Vagina (tissue), 2 donors: ENCODE results near the gene MYL5. TPM values are rescaled to one million over a fixed set of nuclear protein-coding genes. Genes with fewer than 3 reads are reported as not detected.

Source experiments
- DNase-seq, 2 donors: peaks; one replicate each; pipeline ENCODE4 v3.0.0-alpha.2; 2017; ENCODE audit errors: extremely low spot score in 2 of 2
- H3K27ac ChIP-seq: fragments of 200-600 bp; sonication (generic); one replicate; pipeline ENCODE4 v1.5.1; 2019
- H3K27me3 ChIP-seq: fragments of 200-600 bp; sonication (generic); one replicate; pipeline ENCODE4 v1.5.1; 2019
- H3K36me3 ChIP-seq, 2 donors: fragments of 200-600 bp; sonication (generic); one replicate each; pipeline ENCODE4 v1.5.1; 2017 to 2019
- H3K4me1 ChIP-seq: fragments of 200-600 bp; sonication (generic); one replicate; pipeline ENCODE4 v1.5.1; 2019
- H3K4me3 ChIP-seq, 2 donors: fragments of 200-600 bp; sonication (generic); 1 replicate in 1 of 2; 2 replicates in 1 of 2; pipeline ENCODE4 v1.5.1; 2016 to 2019
- H3K9me3 ChIP-seq: fragments of 200-600 bp; sonication (generic); one replicate; pipeline ENCODE4 v1.5.1; 2019
- POLR2A ChIP-seq, 2 donors: fragments of 450-650 bp; IDR thresholded peaks; one replicate each; pipeline ENCODE4 v1.6.1; 2017; ENCODE audit warnings: antibody characterized with exemption in 2 of 2, mild to moderate bottlenecking in 2 of 2, moderate library complexity in 2 of 2
- POLR2AphosphoS5 ChIP-seq, 2 donors: sonication (generic); formaldehyde crosslinking; IDR thresholded peaks; one replicate each; pipeline ENCODE4 v1.9.0; 2017; ENCODE audit warnings: antibody characterized with exemption in 2 of 2, mild to moderate bottlenecking in 2 of 2, low read depth in 1 of 2; ENCODE audit not compliant: insufficient read depth in 1 of 2
- intact Hi-C: fragments of 100-400 bp; cut with DNase I; formaldehyde crosslinking; loops from one replicate; pipeline ENCODE4 v1.15.1; 2023
- total RNA-seq: library from RNA; depleted of rRNA; stranded (reverse); fragments of >200 nt; gene quantifications from one replicate; pipeline ENCODE4 v1.2.3, GENCODE V29; 2016
- TF ChIP-seq, protein P1 (sequence below), 3 experiments: fragments of 450-650 bp in 2 of 3; fragments of 200-600 bp in 1 of 3; sonication (generic) in 1 of 3; IDR thresholded peaks; one replicate each; pipeline ENCODE4 v1.5.1; 2017 to 2019; ENCODE audit warnings: antibody characterized with exemption in 3 of 3, mild to moderate bottlenecking in 2 of 3, moderate library complexity in 2 of 3

MYL5 gene, protein sequence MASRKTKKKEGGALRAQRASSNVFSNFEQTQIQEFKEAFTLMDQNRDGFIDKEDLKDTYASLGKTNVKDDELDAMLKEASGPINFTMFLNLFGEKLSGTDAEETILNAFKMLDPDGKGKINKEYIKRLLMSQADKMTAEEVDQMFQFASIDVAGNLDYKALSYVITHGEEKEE
- total RNA-seq = 3.4 TPM

DNA sequence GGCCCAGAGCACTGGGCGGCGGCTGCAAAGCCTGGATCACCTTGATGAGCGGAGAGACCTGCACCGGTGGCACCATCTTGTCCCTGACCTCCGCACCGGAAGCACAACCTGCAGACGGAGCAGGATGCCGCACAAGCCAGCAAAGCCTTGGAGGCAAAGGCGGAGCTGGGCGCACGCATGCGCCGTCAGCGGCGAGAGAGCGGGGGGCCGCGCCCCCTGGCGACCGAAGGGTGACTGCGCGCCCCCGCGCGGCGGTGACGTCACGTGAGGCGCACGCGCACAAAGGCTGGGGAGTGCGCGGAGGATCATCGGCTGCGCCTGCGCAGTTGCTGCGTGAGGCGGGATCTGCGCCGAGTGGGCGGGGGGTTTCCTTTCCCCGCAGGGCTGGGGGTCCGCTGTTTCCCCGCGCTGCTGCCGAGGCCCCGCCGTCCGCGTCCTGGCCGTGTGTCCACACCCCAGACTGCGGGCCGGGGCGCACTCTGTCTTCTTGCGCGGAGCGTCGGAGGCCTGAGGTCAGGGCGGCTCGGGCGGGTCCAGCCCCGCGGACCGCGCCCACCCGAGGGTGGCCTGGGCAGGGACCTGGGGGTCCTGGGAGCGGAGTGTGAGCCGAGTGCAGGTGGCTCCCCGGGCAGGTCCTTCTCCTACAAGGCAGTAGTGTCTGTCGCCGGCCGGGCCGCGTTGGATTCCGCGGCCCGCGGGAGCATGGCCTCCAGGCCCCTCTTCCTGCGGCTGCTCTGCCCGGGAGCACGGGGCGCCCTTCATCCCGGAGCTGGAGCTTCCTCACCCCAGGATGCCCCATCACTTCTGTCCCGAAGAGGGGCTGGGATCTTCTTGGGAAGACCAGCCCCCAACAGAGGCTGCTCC is at the start of gene MYL5, which contains the start of gene ATP5ME:
TSS of gene MYL5 (plus strand) at position 371 of the 864 bp plus-strand sequence. CDS start 3,485 bp downstream, outside the sequence.
TSS of gene ATP5ME (minus strand) at position 105 of the 864 bp plus-strand sequence. CDS start at position 76, 29 bp downstream.
- Histone ChIP-seq H3K27me3 (no peaks in the 10 kb centered on the region), H3K27ac (peak within 1 kb of the TSS; percentile 96), H3K4me3 (peak within 1 kb of the TSS; percentile 89 to 93), H3K36me3 (peaks cover 0 to 23% of the 10 kb centered on the region in 2 donors), H3K9me3 (no peaks in the 10 kb centered on the region), H3K4me1 (peaks cover 33% of the 10 kb centered on the region)
- TF ChIP-seq POLR2AphosphoS5 (IDR thresholded peaks at IDR 0.05; ENCODE audit: insufficient read depth in 1 of 2, low read depth in 1 of 2) = peak; percentile 73 to 95
- peak in 1 of 2 donors; percentile 87 for TF ChIP-seq POLR2A (IDR thresholded peaks at IDR 0.05)
- TF ChIP-seq, protein P1, sequence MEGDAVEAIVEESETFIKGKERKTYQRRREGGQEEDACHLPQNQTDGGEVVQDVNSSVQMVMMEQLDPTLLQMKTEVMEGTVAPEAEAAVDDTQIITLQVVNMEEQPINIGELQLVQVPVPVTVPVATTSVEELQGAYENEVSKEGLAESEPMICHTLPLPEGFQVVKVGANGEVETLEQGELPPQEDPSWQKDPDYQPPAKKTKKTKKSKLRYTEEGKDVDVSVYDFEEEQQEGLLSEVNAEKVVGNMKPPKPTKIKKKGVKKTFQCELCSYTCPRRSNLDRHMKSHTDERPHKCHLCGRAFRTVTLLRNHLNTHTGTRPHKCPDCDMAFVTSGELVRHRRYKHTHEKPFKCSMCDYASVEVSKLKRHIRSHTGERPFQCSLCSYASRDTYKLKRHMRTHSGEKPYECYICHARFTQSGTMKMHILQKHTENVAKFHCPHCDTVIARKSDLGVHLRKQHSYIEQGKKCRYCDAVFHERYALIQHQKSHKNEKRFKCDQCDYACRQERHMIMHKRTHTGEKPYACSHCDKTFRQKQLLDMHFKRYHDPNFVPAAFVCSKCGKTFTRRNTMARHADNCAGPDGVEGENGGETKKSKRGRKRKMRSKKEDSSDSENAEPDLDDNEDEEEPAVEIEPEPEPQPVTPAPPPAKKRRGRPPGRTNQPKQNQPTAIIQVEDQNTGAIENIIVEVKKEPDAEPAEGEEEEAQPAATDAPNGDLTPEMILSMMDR (IDR thresholded peaks at IDR 0.05) = peak; percentile 67 to 80 (median 79)
- DNase-seq = peak in 1 of 2 donors; percentile 97
- intact Hi-C loops = loop anchor here (2.0 to 5.0 kb wide), 2 partner anchors 30 to 108 kb away; partner anchors contain the start of gene PCGF3

DNA sequence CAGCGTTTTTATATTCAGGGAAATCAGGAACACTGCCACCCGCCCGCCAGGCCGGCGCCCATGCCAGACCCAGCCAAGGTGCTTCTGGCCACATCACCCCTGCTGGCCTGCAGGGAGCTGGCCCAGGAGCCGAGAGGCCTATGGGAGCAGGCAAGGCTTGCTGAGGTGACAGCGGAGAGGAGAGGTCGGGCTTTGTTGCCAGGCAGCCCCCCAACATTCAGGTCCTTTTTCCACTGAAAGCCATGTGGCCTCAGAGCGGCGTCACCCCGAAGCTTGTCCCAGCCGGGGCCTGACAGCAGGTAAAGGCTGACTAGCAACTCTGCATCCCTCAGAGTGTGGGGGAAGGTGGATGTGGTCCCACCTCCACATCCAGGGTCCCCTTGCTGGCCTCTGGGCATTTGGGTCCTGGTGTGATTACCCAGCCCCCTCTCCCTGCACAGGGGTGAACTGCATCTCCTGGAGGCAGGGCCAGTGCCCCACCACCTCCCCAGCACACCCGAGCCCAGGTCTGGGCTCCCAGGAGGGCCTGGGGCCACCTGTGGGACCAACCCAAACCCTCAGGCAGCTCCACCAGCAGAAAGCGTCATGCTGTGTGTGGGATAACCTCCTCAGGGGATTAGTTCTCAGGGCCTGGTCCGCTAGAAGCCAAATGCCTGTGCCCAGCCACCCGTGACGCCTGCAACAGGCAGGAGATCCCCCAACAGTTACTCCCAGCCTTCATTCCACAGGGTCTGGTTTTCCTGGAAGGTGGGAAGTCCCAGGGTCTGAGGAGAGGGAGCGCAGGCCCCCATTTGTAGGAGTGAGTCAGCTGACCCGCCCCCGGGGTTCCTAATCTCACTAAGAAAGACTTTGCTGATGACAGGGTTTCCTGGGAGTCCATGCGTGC is 49.4 kb upstream of the MYL5 start, which contains the start of gene PDE6B:
TSS of gene PDE6B (plus strand) at position 869 of the 886 bp plus-strand sequence. CDS start 54 bp downstream, outside the sequence.
- Histone ChIP-seq H3K4me1 (no peaks in the 10 kb centered on the region), H3K9me3 (no peaks in the 10 kb centered on the region), H3K4me3 (no peak within 1 kb of the TSS), H3K36me3 (no peaks in the 10 kb centered on the region), H3K27ac (no peak within 1 kb of the TSS), H3K27me3 (no peaks in the 10 kb centered on the region)
- TF ChIP-seq, protein P1 (IDR thresholded peaks at IDR 0.05) = no peak
- TF ChIP-seq POLR2A (IDR thresholded peaks at IDR 0.05) (no peak), POLR2AphosphoS5 (IDR thresholded peaks at IDR 0.05; ENCODE audit: insufficient read depth in 1 of 2, low read depth in 1 of 2) (no peak)
- DNase-seq = no peak
- intact Hi-C loops = no loop called here

DNA sequence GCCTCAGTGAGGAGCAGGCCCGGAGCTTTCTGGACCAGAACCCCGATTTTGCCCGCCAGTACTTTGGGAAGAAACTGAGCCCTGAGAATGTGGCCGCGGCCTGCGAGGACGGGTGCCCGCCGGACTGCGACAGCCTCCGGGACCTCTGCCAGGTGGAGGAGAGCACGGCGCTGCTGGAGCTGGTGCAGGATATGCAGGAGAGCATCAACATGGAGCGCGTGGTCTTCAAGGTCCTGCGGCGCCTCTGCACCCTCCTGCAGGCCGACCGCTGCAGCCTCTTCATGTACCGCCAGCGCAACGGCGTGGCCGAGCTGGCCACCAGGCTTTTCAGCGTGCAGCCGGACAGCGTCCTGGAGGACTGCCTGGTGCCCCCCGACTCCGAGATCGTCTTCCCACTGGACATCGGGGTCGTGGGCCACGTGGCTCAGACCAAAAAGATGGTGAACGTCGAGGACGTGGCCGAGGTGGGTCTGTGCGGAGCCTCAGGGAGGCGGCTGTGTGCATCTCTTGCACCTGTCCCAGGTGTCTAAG is 48.6 kb upstream of the MYL5 start:
- H3K27me3 ChIP-seq = no peaks in the 10 kb centered on the region
- intact Hi-C loops = no loop called here

More for the DNA sequence above, 48.6 kb upstream of the MYL5 start:
- Histone ChIP-seq H3K4me1 (no peaks in the 10 kb centered on the region), H3K9me3 (no peaks in the 10 kb centered on the region), H3K27ac (no peak overlapping the region), H3K4me3 (no peak overlapping the region), H3K36me3 (no peaks in the 10 kb centered on the region)
- TF ChIP-seq POLR2AphosphoS5 (IDR thresholded peaks at IDR 0.05; ENCODE audit: insufficient read depth in 1 of 2, low read depth in 1 of 2) = no peak
- TF ChIP-seq POLR2A (IDR thresholded peaks at IDR 0.05) = no peak
- TF ChIP-seq, protein P1 (IDR thresholded peaks at IDR 0.05) = no peak
- no peak for DNase-seq
